Fibroblast of lung (primary cell): ENCODE data around the gene WBP2. TPM values are rescaled to one million over a fixed set of nuclear protein-coding genes. Genes with fewer than 3 reads are reported as not detected.

Experiments used
- DNase-seq, 2 donors: peaks; one replicate each; pipeline versions ENCODE4 v3.0.0 to v3.0.0-alpha.2; 2010; ENCODE audit warnings: low read depth in 2 of 2
- H2AFZ ChIP-seq: 2 replicates; pipeline ENCODE4 v1.5.1; 2012; ENCODE audit warnings: low read length, control low read depth, inconsistent platforms
- H3K27ac ChIP-seq: 2 replicates; pipeline ENCODE4 v1.5.1; 2011; ENCODE audit warnings: low read length, control low read depth; ENCODE audit not compliant: insufficient read depth
- H3K27me3 ChIP-seq: 2 replicates; pipeline ENCODE4 v1.5.1; 2011; ENCODE audit warnings: mild to moderate bottlenecking, low read length; ENCODE audit not compliant: control insufficient read depth, insufficient read depth
- H3K36me3 ChIP-seq: 2 replicates; pipeline ENCODE4 v1.5.1; 2011; ENCODE audit warnings: low read length; ENCODE audit not compliant: control insufficient read depth, insufficient read depth
- H3K4me1 ChIP-seq: 2 replicates; pipeline ENCODE4 v1.5.1; 2011; ENCODE audit warnings: low read length; ENCODE audit not compliant: control insufficient read depth, insufficient read depth; ENCODE audit errors: extremely low read depth
- H3K4me2 ChIP-seq: 2 replicates; pipeline ENCODE4 v1.5.1; 2011; ENCODE audit warnings: low read length, control low read depth; ENCODE audit not compliant: insufficient read depth; ENCODE audit errors: extremely low read depth
- H3K4me3 ChIP-seq, 4 experiments: fragments of 200-600 bp in 1 of 4; sonication (generic) in 1 of 4; replicated peaks in 1 of 4; 2 replicates each; pipeline ENCODE4 v1.5.1; 2011 to 2016; ENCODE audit warnings: low read length in 4 of 4, low read depth in 3 of 4, mild to moderate bottlenecking in 3 of 4, control low read depth in 2 of 4, inconsistent platforms in 1 of 4, mixed read lengths in 1 of 4; ENCODE audit not compliant: insufficient read depth in 1 of 4; ENCODE audit errors: control extremely low read depth in 1 of 4
- H3K79me2 ChIP-seq: 2 replicates; pipeline ENCODE4 v1.5.1; 2012; ENCODE audit warnings: mild to moderate bottlenecking, low read length, inconsistent platforms; ENCODE audit not compliant: control insufficient read depth, insufficient read depth
- H3K9ac ChIP-seq: 2 replicates; pipeline ENCODE4 v1.5.1; 2011; ENCODE audit warnings: mild to moderate bottlenecking, low read length, control low read depth; ENCODE audit not compliant: insufficient read depth
- H3K9me3 ChIP-seq: 2 replicates; pipeline ENCODE4 v1.5.1; 2012; ENCODE audit warnings: low read depth, low read length; ENCODE audit not compliant: control insufficient read depth, insufficient read depth
- H4K20me1 ChIP-seq: 2 replicates; pipeline ENCODE4 v1.5.1; 2011; ENCODE audit warnings: low read length; ENCODE audit not compliant: control insufficient read depth, insufficient read depth; ENCODE audit errors: extremely low read depth
- EZH2 ChIP-seq: IDR thresholded peaks from 2 replicates; pipeline ENCODE4 v1.5.1; 2012; ENCODE audit warnings: low read length, control low read depth, mild to moderate bottlenecking; ENCODE audit errors: missing control alignments
- polyA plus RNA-seq, 2 donors: library from polyadenylated mRNA; depleted of rRNA in 1 of 2; stranded (reverse) in 1 of 2; unstranded in 1 of 2; fragments of >200 nt; gene quantifications; 2 replicates each; pipeline ENCODE4 v1.2.1, GENCODE V29; 2011 to 2012; ENCODE audit warnings: missing spikeins in 1 of 2
- total RNA-seq: library from RNA; depleted of rRNA; stranded (reverse); fragments of >200 nt; gene quantifications from 2 replicates; pipeline ENCODE4 v1.2.1, GENCODE V29; 2014
- TF ChIP-seq, protein P1 (sequence below), 2 donors: IDR thresholded peaks in 1 of 2; conservative IDR thresholded peaks in 1 of 2; 1 replicate in 1 of 2; 2 replicates in 1 of 2; pipeline ENCODE4 v1.5.1; 2011 to 2012; ENCODE audit warnings: low read length in 2 of 2, control low read depth in 1 of 2, inconsistent platforms in 1 of 2, low read depth in 1 of 2, mild to moderate bottlenecking in 1 of 2

WBP2 gene
- total and polyA plus RNA-seq, 2 donors (not counting 1 experiment from before 2014, with no cell fraction given) = 39.5 to 53.4 TPM

GRCh38 chr17:75849724-75850123 lies 5.4 kb downstream of the WBP2 start:
- Histone ChIP-seq H2AFZ (no peak overlapping the region), H3K4me1 (peaks cover 12% of the 10 kb centered on the region), H3K27me3 (no peaks in the 10 kb centered on the region), H3K27ac (no peak overlapping the region), H3K9ac (no peak overlapping the region), H3K4me2 (no peak overlapping the region), H3K79me2 (peaks cover 5% of the 10 kb centered on the region), H3K4me3 (no peak overlapping the region), H3K9me3 (no peaks in the 10 kb centered on the region), H4K20me1 (no peaks in the 10 kb centered on the region), H3K36me3 (peaks cover 18% of the 10 kb centered on the region)
- TF ChIP-seq EZH2 = no peak
- TF ChIP-seq, protein P1, sequence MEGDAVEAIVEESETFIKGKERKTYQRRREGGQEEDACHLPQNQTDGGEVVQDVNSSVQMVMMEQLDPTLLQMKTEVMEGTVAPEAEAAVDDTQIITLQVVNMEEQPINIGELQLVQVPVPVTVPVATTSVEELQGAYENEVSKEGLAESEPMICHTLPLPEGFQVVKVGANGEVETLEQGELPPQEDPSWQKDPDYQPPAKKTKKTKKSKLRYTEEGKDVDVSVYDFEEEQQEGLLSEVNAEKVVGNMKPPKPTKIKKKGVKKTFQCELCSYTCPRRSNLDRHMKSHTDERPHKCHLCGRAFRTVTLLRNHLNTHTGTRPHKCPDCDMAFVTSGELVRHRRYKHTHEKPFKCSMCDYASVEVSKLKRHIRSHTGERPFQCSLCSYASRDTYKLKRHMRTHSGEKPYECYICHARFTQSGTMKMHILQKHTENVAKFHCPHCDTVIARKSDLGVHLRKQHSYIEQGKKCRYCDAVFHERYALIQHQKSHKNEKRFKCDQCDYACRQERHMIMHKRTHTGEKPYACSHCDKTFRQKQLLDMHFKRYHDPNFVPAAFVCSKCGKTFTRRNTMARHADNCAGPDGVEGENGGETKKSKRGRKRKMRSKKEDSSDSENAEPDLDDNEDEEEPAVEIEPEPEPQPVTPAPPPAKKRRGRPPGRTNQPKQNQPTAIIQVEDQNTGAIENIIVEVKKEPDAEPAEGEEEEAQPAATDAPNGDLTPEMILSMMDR (conservative IDR thresholded peaks at IDR 0.05 in 1 of 2, IDR thresholded peaks at IDR 0.05 in 1 of 2; ENCODE audit: low read depth in 1 of 2, low read length in 2 of 2) = no peak
- no peak for DNase-seq

DNA sequence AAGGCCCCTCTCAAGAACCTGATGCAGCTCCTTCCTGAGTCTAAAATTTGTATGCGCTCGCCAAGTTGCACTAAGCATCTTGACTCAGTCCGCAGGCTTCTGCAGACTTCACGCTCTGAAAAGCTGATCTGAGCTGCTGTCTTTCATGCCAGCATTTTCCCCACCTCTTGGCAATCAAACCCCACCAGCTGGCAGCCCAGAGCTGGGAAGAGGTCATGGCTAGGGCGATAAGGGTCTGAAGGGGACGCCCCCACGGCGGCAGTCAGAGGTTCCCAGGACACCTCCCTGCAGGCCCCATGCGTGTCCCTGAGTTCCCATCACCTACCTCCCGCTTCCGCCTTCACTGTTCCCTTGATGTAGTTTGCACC lies 5.9 kb downstream of the WBP2 start:
- Histone ChIP-seq H3K36me3 (peaks cover 18% of the 10 kb centered on the region), H4K20me1 (no peaks in the 10 kb centered on the region), H3K27ac (no peak overlapping the region), H3K4me1 (peaks cover 12% of the 10 kb centered on the region), H3K9ac (no peak overlapping the region), H3K27me3 (no peaks in the 10 kb centered on the region), H2AFZ (no peak overlapping the region), H3K79me2 (peaks cover under 1% of the 10 kb centered on the region), H3K9me3 (no peaks in the 10 kb centered on the region), H3K4me2 (no peak overlapping the region), H3K4me3 (no peak overlapping the region)
- TF ChIP-seq, protein P1 (conservative IDR thresholded peaks at IDR 0.05 in 1 of 2, IDR thresholded peaks at IDR 0.05 in 1 of 2; ENCODE audit: low read depth in 1 of 2, low read length in 2 of 2) = no peak
- no peak for TF ChIP-seq EZH2
- no peak for DNase-seq

DNA sequence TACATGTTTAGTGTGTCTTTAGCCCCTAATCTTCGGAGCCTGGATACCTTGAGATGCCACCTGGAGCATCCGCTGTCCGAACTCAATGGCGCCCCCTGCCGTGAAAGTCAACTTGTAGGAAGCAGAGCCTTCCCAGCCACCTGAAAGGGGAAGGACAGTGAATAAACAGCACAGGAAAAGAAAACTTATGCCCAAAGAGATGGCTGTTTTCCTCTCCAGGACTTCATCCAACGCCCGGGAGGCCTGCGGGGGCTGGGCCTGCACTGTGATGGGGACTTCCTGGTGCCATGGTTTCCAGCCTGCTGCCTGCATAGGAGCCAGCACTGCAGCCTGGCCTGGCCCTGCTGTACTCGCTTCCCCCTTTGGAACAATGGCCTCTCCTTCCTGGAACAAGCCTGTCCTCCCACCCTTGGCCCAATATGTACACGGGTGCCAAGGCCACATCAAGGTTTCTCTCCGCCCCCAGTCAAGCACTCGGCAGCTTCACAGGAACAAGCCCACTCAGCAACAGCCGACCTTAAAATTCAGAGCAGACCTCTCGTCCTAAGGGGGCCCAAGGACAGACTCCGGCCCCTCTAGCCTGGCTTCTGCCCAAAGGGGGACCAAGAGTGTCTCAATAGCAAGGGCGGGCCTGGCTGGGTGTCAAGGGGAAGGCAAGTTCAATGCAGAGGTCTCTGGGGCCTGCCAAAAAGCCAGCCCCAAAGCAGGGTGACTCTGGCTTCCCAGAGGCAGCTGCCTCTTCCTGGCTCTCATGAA lies 6.4 kb downstream of the WBP2 start:
- H3K4me3 ChIP-seq = no peak overlapping the region
- H3K9me3 ChIP-seq = no peaks in the 10 kb centered on the region
- H3K4me1 ChIP-seq = peaks cover 9% of the 10 kb centered on the region
- H3K4me2 ChIP-seq = no peak overlapping the region
- H3K27ac ChIP-seq = no peak overlapping the region
- peak in 1 of 2 donors; percentile 47 for DNase-seq
- no peak for TF ChIP-seq EZH2
- TF ChIP-seq, protein P1 (conservative IDR thresholded peaks at IDR 0.05 in 1 of 2, IDR thresholded peaks at IDR 0.05 in 1 of 2; ENCODE audit: low read depth in 1 of 2, low read length in 2 of 2) = peak; percentile 53 to 76
- no peaks in the 10 kb centered on the region for H3K79me2 ChIP-seq
- no peaks in the 10 kb centered on the region for H4K20me1 ChIP-seq
- H3K27me3 ChIP-seq = no peaks in the 10 kb centered on the region
- H3K36me3 ChIP-seq = peaks cover 18% of the 10 kb centered on the region
- H2AFZ ChIP-seq = no peak overlapping the region
- no peak overlapping the region for H3K9ac ChIP-seq
